Measurements from ENCODE around the gene APLP2. TPM values are rescaled to one million over a fixed set of nuclear protein-coding genes. Genes with fewer than 3 reads are reported as not detected.

Gene APLP2
- total RNA-seq, 2 donors from 2014 or later = 821 to 864 TPM

GRCh38 chr11:130131961-130132850 lies 62.5 kb downstream of the APLP2 start:
- Mint-ChIP-seq H3K4me1 (no peaks in the 10 kb centered on the region), H3K27me3 (ENCODE audit: insufficient read depth) (no peaks in the 10 kb centered on the region), H3K4me3 (no peak overlapping the region), H3K9me3 (peaks cover 7% of the 10 kb centered on the region), H3K36me3 (ENCODE audit: low read depth) (peaks cover 94% of the 10 kb centered on the region), H3K27ac (peak overlapping the region; percentile 70)
- Histone ChIP-seq H3K9me3 (ENCODE audit: control insufficient read depth, low read length) (no peaks in the 10 kb centered on the region), H3K9ac (ENCODE audit: extremely low read depth, low read length, poor library complexity, severe bottlenecking) (no peak overlapping the region), H3K36me3 (ENCODE audit: control insufficient read depth, insufficient read depth, low read length) (peaks cover 99% of the 10 kb centered on the region), H3K4me3 (ENCODE audit: low read length) (no peak overlapping the region), H3K27me3 (ENCODE audit: control insufficient read depth, insufficient read depth, low read length, poor library complexity, severe bottlenecking) (no peaks in the 10 kb centered on the region), H3K4me1 (ENCODE audit: control insufficient read depth, insufficient read depth, low read length) (no peaks in the 10 kb centered on the region), H3K27ac (ENCODE audit: low read depth, low read length) (no peak overlapping the region)
- 87 to 93% methylated on average over 5 to 8 of the region's 9 CpGs for WGBS, 2 experiments (ENCODE audit: insufficient coverage in 1 of 2, insufficient read length in 1 of 2)
- peak; percentile 86 for TF ChIP-seq CTCF (conservative IDR thresholded peaks at IDR 0.05)
- DNase-seq = peak; percentile 87

- no peaks in the 10 kb centered on the region for H3K27me3 ChIP-seq (ENCODE audit: control insufficient read depth, insufficient read depth, low read length, poor library complexity, severe bottlenecking)
- 93% methylated on average over 6 to 8 of the region's 8 CpGs for WGBS, 2 experiments (ENCODE audit: insufficient coverage in 1 of 2, insufficient read length in 1 of 2)
- Mint-ChIP-seq H3K27me3 (ENCODE audit: insufficient read depth) (no peaks in the 10 kb centered on the region), H3K4me3 (no peak overlapping the region), H3K4me1 (no peaks in the 10 kb centered on the region), H3K27ac (no peak overlapping the region), H3K36me3 (ENCODE audit: low read depth) (peaks cover 94% of the 10 kb centered on the region), H3K9me3 (peaks cover 7% of the 10 kb centered on the region)
- H3K9ac ChIP-seq (ENCODE audit: extremely low read depth, low read length, poor library complexity, severe bottlenecking) = no peak overlapping the region
- H3K4me1 ChIP-seq (ENCODE audit: control insufficient read depth, insufficient read depth, low read length) = no peaks in the 10 kb centered on the region
- no peak overlapping the region for H3K4me3 ChIP-seq (ENCODE audit: low read length)
- TF ChIP-seq CTCF (conservative IDR thresholded peaks at IDR 0.05) = no peak
- H3K27ac ChIP-seq (ENCODE audit: low read depth, low read length) = no peak overlapping the region
- H3K36me3 ChIP-seq (ENCODE audit: control insufficient read depth, insufficient read depth, low read length) = peaks cover 99% of the 10 kb centered on the region
- H3K9me3 ChIP-seq (ENCODE audit: control insufficient read depth, low read length) = no peaks in the 10 kb centered on the region
- DNase-seq = peak; percentile 10
Measured at GRCh38 chr11:130133716-130134115, 64.0 kb downstream of the APLP2 start.

GRCh38 chr11:130136107-130136506 lies 66.4 kb downstream of the APLP2 start:
- H3K9me3 ChIP-seq (ENCODE audit: control insufficient read depth, low read length) = no peaks in the 10 kb centered on the region
- Mint-ChIP-seq H3K27ac (no peak overlapping the region), H3K27me3 (ENCODE audit: insufficient read depth) (no peaks in the 10 kb centered on the region), H3K9me3 (peaks cover 7% of the 10 kb centered on the region), H3K4me3 (no peak overlapping the region), H3K4me1 (no peaks in the 10 kb centered on the region), H3K36me3 (ENCODE audit: low read depth) (peaks cover 94% of the 10 kb centered on the region)
- no peak for DNase-seq
- no peak for TF ChIP-seq CTCF (conservative IDR thresholded peaks at IDR 0.05)
- WGBS, 2 experiments (ENCODE audit: insufficient coverage in 1 of 2, insufficient read length in 1 of 2) = 93 to 94% methylated on average over 7 of the region's 7 CpGs
- no peak overlapping the region for H3K9ac ChIP-seq (ENCODE audit: extremely low read depth, low read length, poor library complexity, severe bottlenecking)
- H3K4me1 ChIP-seq (ENCODE audit: control insufficient read depth, insufficient read depth, low read length) = no peaks in the 10 kb centered on the region
- H3K4me3 ChIP-seq (ENCODE audit: low read length) = no peak overlapping the region
- peaks cover 99% of the 10 kb centered on the region for H3K36me3 ChIP-seq (ENCODE audit: control insufficient read depth, insufficient read depth, low read length)
- H3K27ac ChIP-seq (ENCODE audit: low read depth, low read length) = no peak overlapping the region
- H3K27me3 ChIP-seq (ENCODE audit: control insufficient read depth, insufficient read depth, low read length, poor library complexity, severe bottlenecking) = no peaks in the 10 kb centered on the region
